CD4-positive, CD25-positive, alpha-beta regulatory T cell (primary cell): ENCODE results near the gene C4orf17. TPM values are rescaled to one million over a fixed set of nuclear protein-coding genes. Genes with fewer than 3 reads are reported as not detected.

ENCODE experiments used
- ATAC-seq, 2 donors: fragments of 150-1000 bp; cut with Tn5 transposase; one replicate each; pipeline ENCODE4 v1.10.0; 2021; ENCODE audit warnings: low read depth in 2 of 2, moderate number of reproducible peaks in 2 of 2, moderate library complexity in 1 of 2
- DNase-seq, 3 donors: peaks; one replicate each; pipeline versions ENCODE4 v3.0.0 to v3.0.0-alpha.2; 2012 to 2022; ENCODE audit warnings: mixed read lengths in 1 of 3
- H3K27ac ChIP-seq: one replicate; pipeline ENCODE4 v1.7.0; 2013; ENCODE audit warnings: mild to moderate bottlenecking, low read length; ENCODE audit not compliant: insufficient read depth, poor library complexity, severe bottlenecking
- H3K27me3 ChIP-seq: one replicate; pipeline ENCODE4 v1.7.0; 2013; ENCODE audit warnings: low read length; ENCODE audit not compliant: control insufficient read depth, insufficient read depth
- H3K36me3 ChIP-seq: one replicate; pipeline ENCODE4 v1.7.0; 2013; ENCODE audit warnings: mild to moderate bottlenecking, low read length, moderate library complexity; ENCODE audit not compliant: control insufficient read depth, insufficient read depth
- H3K4me1 ChIP-seq: 2 replicates; pipeline ENCODE4 v1.7.0; 2013; ENCODE audit warnings: mild to moderate bottlenecking, low read length; ENCODE audit not compliant: insufficient read depth, control insufficient read depth, poor library complexity, severe bottlenecking
- H3K4me3 ChIP-seq: one replicate; pipeline ENCODE4 v1.7.0; 2013; ENCODE audit warnings: low read depth, mild to moderate bottlenecking, low read length, moderate library complexity
- H3K9me3 ChIP-seq, 2 experiments: 1 replicate in 1 of 2; 2 replicates in 1 of 2; pipeline ENCODE4 v1.7.0; 2013; ENCODE audit warnings: low read length in 2 of 2, mild to moderate bottlenecking in 1 of 2, moderate library complexity in 1 of 2; ENCODE audit not compliant: control insufficient read depth in 2 of 2
- H3K27ac Mint-ChIP-seq, 3 donors: one replicate each; pipeline ENCODE4 v1.8.0; 2020 to 2022; ENCODE audit warnings: mild to moderate bottlenecking in 3 of 3, mixed read lengths in 3 of 3, moderate library complexity in 2 of 3
- H3K27me3 Mint-ChIP-seq: one replicate; pipeline ENCODE4 v1.8.0; 2022; ENCODE audit warnings: mild to moderate bottlenecking, mixed read lengths
- H3K36me3 Mint-ChIP-seq: one replicate; pipeline ENCODE4 v1.8.0; 2020; ENCODE audit warnings: mixed read lengths
- H3K4me1 Mint-ChIP-seq, 4 donors: one replicate each; pipeline ENCODE4 v1.8.0; 2020 to 2022; ENCODE audit warnings: mixed read lengths in 4 of 4, mild to moderate bottlenecking in 1 of 4
- H3K4me3 Mint-ChIP-seq, 4 donors: one replicate each; pipeline ENCODE4 v1.8.0; 2020 to 2022; ENCODE audit warnings: mild to moderate bottlenecking in 4 of 4, mixed read lengths in 4 of 4, moderate library complexity in 3 of 4
- H3K9me3 Mint-ChIP-seq, 7 donors: one replicate each; pipeline ENCODE4 v1.8.0; 2020 to 2022; ENCODE audit warnings: mixed read lengths in 7 of 7, mild to moderate bottlenecking in 3 of 7, moderate library complexity in 2 of 7
- polyA plus RNA-seq, 4 donors: library from polyadenylated mRNA; unstranded; fragments of 300-500 nt; fragmentation: Illumina TruSeq; gene quantifications; one replicate each; pipeline ENCODE4 v1.2.3, GENCODE V29; 2021
- total RNA-seq: library from RNA; stranded (reverse); gene quantifications from one replicate; pipeline ENCODE4 v1.2.3, GENCODE V29; 2022

The C4orf17 gene
- total and polyA plus RNA-seq, 5 donors from 2014 or later, result not detected

DNA sequence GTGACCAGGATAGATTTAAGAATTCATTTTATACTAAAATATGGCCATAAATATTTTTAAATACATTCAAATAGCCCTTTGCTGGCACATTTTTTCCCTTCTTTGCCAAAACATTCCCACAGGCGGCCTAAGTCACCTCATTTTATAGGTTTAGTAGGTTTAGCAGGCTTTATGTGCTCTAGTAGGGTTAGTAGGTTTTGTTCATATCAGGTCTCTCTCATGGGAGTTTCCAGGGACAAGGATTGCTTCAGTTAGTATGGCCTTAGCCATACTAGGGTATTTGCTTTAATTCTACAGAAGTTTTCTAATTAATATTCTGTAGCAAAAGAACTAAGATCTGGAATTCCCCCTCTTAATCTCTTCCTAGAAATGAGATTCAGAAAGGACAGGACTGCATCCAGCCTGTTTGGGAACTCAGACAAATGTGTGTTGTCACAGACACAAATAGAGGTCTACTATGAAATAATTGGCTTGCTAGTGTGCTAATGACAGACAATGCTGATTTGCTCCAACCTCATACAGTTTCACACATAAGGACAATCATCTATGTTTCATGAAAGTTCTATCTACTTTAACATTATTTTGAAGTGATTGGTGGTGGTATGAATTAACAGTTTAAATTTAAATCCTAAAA lies 63.0 kb downstream of the C4orf17 start:
- H3K27me3 Mint-ChIP-seq, result peaks cover 55% of the 10 kb centered on the region
- Histone ChIP-seq H3K9me3 (no peaks in the 10 kb centered on the region), H3K36me3 (no peaks in the 10 kb centered on the region), H3K27me3 (peaks cover 45% of the 10 kb centered on the region), H3K4me3 (no peak overlapping the region), H3K4me1 (no peaks in the 10 kb centered on the region), H3K27ac (no peak overlapping the region)
- ATAC-seq, result no peak
- no peak for DNase-seq
- no peak overlapping the region for H3K4me3 Mint-ChIP-seq
- no peaks in the 10 kb centered on the region for H3K4me1 Mint-ChIP-seq
- peaks cover 0 to 3% (median 0%) of the 10 kb centered on the region in 7 donors for H3K9me3 Mint-ChIP-seq
- no peak overlapping the region for H3K27ac Mint-ChIP-seq
- H3K36me3 Mint-ChIP-seq, result no peaks in the 10 kb centered on the region

- H3K27me3 ChIP-seq, result peaks cover 39% of the 10 kb centered on the region
- Mint-ChIP-seq H3K4me3 (no peak within 1 kb of the TSS), H3K9me3 (peaks cover 0 to 3% (median 0%) of the 10 kb centered on the region in 7 donors), H3K27me3 (peaks cover 57% of the 10 kb centered on the region), H3K27ac (peak within 1 kb of the TSS in 1 of 3 donors; percentile 61), H3K4me1 (no peaks in the 10 kb centered on the region), H3K36me3 (no peaks in the 10 kb centered on the region)
- no peaks in the 10 kb centered on the region for H3K36me3 ChIP-seq
- no peaks in the 10 kb centered on the region for H3K4me1 ChIP-seq
- H3K27ac ChIP-seq, result no peak within 1 kb of the TSS
- no peaks in the 10 kb centered on the region for H3K9me3 ChIP-seq
- DNase-seq, result no peak
- no peak within 1 kb of the TSS for H3K4me3 ChIP-seq
- no peak for ATAC-seq
These were observed 63.9 kb downstream of the C4orf17 start, which contains the start of gene MTTP for GRCh38 chr4:99574530-99575324. Gene MTTP, plus strand, starts transcription at chr4:99574824. Its CDS starts 86 bp downstream, at chr4:99574910.

GRCh38 chr4:99578714-99579113 lies 67.9 kb downstream of the C4orf17 start:
- Mint-ChIP-seq H3K4me1 (no peaks in the 10 kb centered on the region), H3K27ac (no peak overlapping the region), H3K36me3 (no peaks in the 10 kb centered on the region), H3K27me3 (peaks cover 50% of the 10 kb centered on the region), H3K4me3 (no peak overlapping the region), H3K9me3 (peaks cover 0 to 2% (median 0%) of the 10 kb centered on the region in 7 donors)
- DNase-seq (no peak), ATAC-seq (no peak)
- H3K4me3 ChIP-seq, result no peak overlapping the region
- H3K27me3 ChIP-seq, result peaks cover 23% of the 10 kb centered on the region
- no peaks in the 10 kb centered on the region for H3K9me3 ChIP-seq
- H3K36me3 ChIP-seq, result no peaks in the 10 kb centered on the region
- H3K27ac ChIP-seq, result no peak overlapping the region
- H3K4me1 ChIP-seq, result no peaks in the 10 kb centered on the region

GRCh38 chr4:99585516-99585915 lies 74.7 kb downstream of the C4orf17 start:
- no peak overlapping the region for H3K27ac Mint-ChIP-seq
- no peaks in the 10 kb centered on the region for H3K36me3 ChIP-seq
- no peaks in the 10 kb centered on the region for H3K9me3 Mint-ChIP-seq
- H3K4me1 Mint-ChIP-seq, result no peaks in the 10 kb centered on the region
- no peaks in the 10 kb centered on the region for H3K9me3 ChIP-seq
- no peak for ATAC-seq
- H3K4me3 ChIP-seq, result no peak overlapping the region
- H3K4me1 ChIP-seq, result no peaks in the 10 kb centered on the region
- H3K27ac ChIP-seq, result no peak overlapping the region
- DNase-seq, result no peak
- H3K27me3 ChIP-seq, result peaks cover 8% of the 10 kb centered on the region
- H3K36me3 Mint-ChIP-seq, result no peaks in the 10 kb centered on the region
- no peak overlapping the region for H3K4me3 Mint-ChIP-seq
- H3K27me3 Mint-ChIP-seq, result peaks cover 47% of the 10 kb centered on the region

GRCh38 chr4:99586322-99586721 lies 75.5 kb downstream of the C4orf17 start:
- no peak overlapping the region for H3K27ac Mint-ChIP-seq
- ATAC-seq (no peak), DNase-seq (no peak)
- no peaks in the 10 kb centered on the region for H3K4me1 Mint-ChIP-seq
- H3K4me3 Mint-ChIP-seq, result no peak overlapping the region
- no peaks in the 10 kb centered on the region for H3K9me3 ChIP-seq
- H3K27ac ChIP-seq, result no peak overlapping the region
- peaks cover 47% of the 10 kb centered on the region for H3K27me3 Mint-ChIP-seq
- H3K36me3 ChIP-seq, result no peaks in the 10 kb centered on the region
- no peaks in the 10 kb centered on the region for H3K36me3 Mint-ChIP-seq
- no peak overlapping the region for H3K4me3 ChIP-seq
- peaks cover 8% of the 10 kb centered on the region for H3K27me3 ChIP-seq
- no peaks in the 10 kb centered on the region for H3K9me3 Mint-ChIP-seq
- no peaks in the 10 kb centered on the region for H3K4me1 ChIP-seq

DNA sequence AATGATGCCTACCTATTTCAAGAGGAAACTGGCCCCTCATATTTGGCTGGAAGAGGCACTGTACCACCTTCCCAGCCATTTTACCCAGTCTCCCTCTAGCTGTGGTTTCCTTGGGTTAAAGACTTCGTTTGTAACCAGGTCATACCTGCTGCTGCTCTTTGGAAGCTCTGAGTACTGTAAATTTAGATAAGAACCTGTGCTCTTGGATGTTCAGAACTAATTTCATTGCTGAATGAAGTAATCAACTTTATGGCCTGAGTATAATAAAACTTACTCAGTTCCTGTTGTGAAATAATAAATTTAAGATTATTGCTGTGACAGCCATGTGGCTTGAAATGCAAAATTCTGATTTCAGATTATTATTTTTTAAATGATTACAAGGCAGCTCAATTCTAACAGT lies 76.0 kb downstream of the C4orf17 start:
- Histone ChIP-seq H3K27ac (no peak overlapping the region), H3K36me3 (no peaks in the 10 kb centered on the region), H3K27me3 (peaks cover 8% of the 10 kb centered on the region), H3K9me3 (no peaks in the 10 kb centered on the region), H3K4me1 (no peaks in the 10 kb centered on the region), H3K4me3 (no peak overlapping the region)
- Mint-ChIP-seq H3K4me1 (no peaks in the 10 kb centered on the region), H3K4me3 (no peak overlapping the region), H3K9me3 (no peaks in the 10 kb centered on the region), H3K36me3 (no peaks in the 10 kb centered on the region), H3K27me3 (peaks cover 44% of the 10 kb centered on the region), H3K27ac (no peak overlapping the region)
- ATAC-seq, result no peak
- no peak for DNase-seq

DNA sequence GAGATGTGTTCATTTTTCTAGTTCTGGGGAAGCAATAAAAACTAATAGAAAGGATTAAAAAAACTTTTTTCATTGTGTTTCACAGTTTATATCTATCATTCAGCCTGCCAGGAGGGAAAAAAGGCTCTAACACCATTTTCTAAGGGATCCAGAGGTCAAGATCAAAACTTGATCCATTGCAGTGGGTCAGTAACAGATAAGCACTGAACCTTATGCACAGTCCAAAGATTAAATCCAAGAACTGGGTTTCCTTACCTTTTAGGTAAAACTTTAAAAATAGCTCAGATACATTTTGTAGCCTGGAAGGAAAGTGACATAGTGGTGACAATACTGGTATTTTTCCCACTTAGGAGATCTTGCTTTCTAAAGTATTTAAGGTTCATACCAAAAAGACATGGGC lies 76.5 kb downstream of the C4orf17 start:
- H3K9me3 Mint-ChIP-seq, result no peaks in the 10 kb centered on the region
- H3K27me3 Mint-ChIP-seq, result peaks cover 40% of the 10 kb centered on the region
- no peaks in the 10 kb centered on the region for H3K4me1 Mint-ChIP-seq
- Histone ChIP-seq H3K27me3 (peaks cover 6% of the 10 kb centered on the region), H3K9me3 (no peaks in the 10 kb centered on the region), H3K4me1 (no peaks in the 10 kb centered on the region), H3K4me3 (no peak overlapping the region), H3K36me3 (no peaks in the 10 kb centered on the region), H3K27ac (no peak overlapping the region)
- DNase-seq (no peak), ATAC-seq (no peak)
- H3K27ac Mint-ChIP-seq, result no peak overlapping the region
- no peak overlapping the region for H3K4me3 Mint-ChIP-seq
- no peaks in the 10 kb centered on the region for H3K36me3 Mint-ChIP-seq

- ATAC-seq (no peak), DNase-seq (no peak)
- H3K27me3 ChIP-seq, result peaks cover 4% of the 10 kb centered on the region
- no peak overlapping the region for H3K4me3 ChIP-seq
- Mint-ChIP-seq H3K27ac (no peak overlapping the region), H3K27me3 (peaks cover 40% of the 10 kb centered on the region), H3K4me3 (no peak overlapping the region), H3K36me3 (no peaks in the 10 kb centered on the region), H3K9me3 (no peaks in the 10 kb centered on the region), H3K4me1 (no peaks in the 10 kb centered on the region)
- no peak overlapping the region for H3K27ac ChIP-seq
- no peaks in the 10 kb centered on the region for H3K9me3 ChIP-seq
- H3K4me1 ChIP-seq, result no peaks in the 10 kb centered on the region
- no peaks in the 10 kb centered on the region for H3K36me3 ChIP-seq
These were observed 77.0 kb downstream of the C4orf17 start for GRCh38 chr4:99587803-99588202.
